Neural crest cell (in vitro differentiated cells): ENCODE data around the gene ASPSCR1. TPM values are rescaled to one million over a fixed set of nuclear protein-coding genes. Genes with fewer than 3 reads are reported as not detected.
"Not testable (repeated sequence)": the region's sequence is repeated elsewhere in the genome, so short reads cannot be mapped to it uniquely, and the experiment has no call there.

ENCODE experiments used
- DNase-seq: peaks from one replicate; pipeline ENCODE4 v3.0.0; 2021; ENCODE audit warnings: low read depth, mixed read lengths, low spot score
- H3K27ac Mint-ChIP-seq: one replicate; pipeline ENCODE4 v1.8.0; 2021; ENCODE audit warnings: mild to moderate bottlenecking, mixed read lengths; ENCODE audit not compliant: unreplicated experiment
- H3K27me3 Mint-ChIP-seq: 2 replicates; pipeline ENCODE4 v1.8.0; 2021; ENCODE audit warnings: low read depth, mild to moderate bottlenecking, mixed read lengths
- H3K36me3 Mint-ChIP-seq: 2 replicates; pipeline ENCODE4 v1.8.0; 2021; ENCODE audit warnings: low read depth, mild to moderate bottlenecking, mixed read lengths
- H3K4me1 Mint-ChIP-seq: 2 replicates; pipeline ENCODE4 v1.8.0; 2021; ENCODE audit warnings: mixed read lengths
- H3K4me3 Mint-ChIP-seq: one replicate; pipeline ENCODE4 v1.8.0; 2021; ENCODE audit warnings: mild to moderate bottlenecking, mixed read lengths
- H3K9me3 Mint-ChIP-seq: 2 replicates; pipeline ENCODE4 v1.8.0; 2021; ENCODE audit warnings: mixed read lengths
- total RNA-seq: library from RNA; stranded (reverse); gene quantifications from 2 replicates; pipeline ENCODE4 v1.2.1, GENCODE V29; 2021
- TF ChIP-seq, protein P1 (sequence below): fragments of 200-600 bp; sonication (generic); conservative IDR thresholded peaks from 2 replicates; pipeline ENCODE4 v1.5.0; 2021; ENCODE audit warnings: antibody characterized with exemption, mild to moderate bottlenecking

Gene ASPSCR1
- total RNA-seq, 1 donor from 2014 or later, result 51.9 TPM

DNA sequence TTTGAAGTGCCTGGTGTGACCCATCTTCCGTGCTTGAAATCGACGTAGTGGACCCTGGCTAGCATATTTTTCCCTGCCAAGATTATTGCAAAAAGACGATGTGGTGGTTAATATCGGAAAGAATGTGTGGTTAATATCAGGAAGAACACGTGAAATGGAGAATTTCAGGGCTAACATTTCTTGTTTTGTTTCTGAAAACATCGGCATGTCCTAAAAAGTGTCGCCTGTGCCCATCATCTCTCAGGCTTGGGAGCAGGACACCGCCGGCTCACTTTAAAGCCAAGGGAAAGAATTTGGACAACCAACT lies 60.4 kb downstream of the ASPSCR1 start:
- peaks cover 2% of the 10 kb centered on the region for H3K27me3 Mint-ChIP-seq
- H3K9me3 Mint-ChIP-seq, result no peaks in the 10 kb centered on the region
- no peak for DNase-seq
- peak overlapping the region; percentile 88 for H3K4me3 Mint-ChIP-seq
- H3K36me3 Mint-ChIP-seq, result no peaks in the 10 kb centered on the region
- H3K4me1 Mint-ChIP-seq, result peaks cover 36% of the 10 kb centered on the region
- peak overlapping the region; percentile 98 for H3K27ac Mint-ChIP-seq
- TF ChIP-seq, protein P1, sequence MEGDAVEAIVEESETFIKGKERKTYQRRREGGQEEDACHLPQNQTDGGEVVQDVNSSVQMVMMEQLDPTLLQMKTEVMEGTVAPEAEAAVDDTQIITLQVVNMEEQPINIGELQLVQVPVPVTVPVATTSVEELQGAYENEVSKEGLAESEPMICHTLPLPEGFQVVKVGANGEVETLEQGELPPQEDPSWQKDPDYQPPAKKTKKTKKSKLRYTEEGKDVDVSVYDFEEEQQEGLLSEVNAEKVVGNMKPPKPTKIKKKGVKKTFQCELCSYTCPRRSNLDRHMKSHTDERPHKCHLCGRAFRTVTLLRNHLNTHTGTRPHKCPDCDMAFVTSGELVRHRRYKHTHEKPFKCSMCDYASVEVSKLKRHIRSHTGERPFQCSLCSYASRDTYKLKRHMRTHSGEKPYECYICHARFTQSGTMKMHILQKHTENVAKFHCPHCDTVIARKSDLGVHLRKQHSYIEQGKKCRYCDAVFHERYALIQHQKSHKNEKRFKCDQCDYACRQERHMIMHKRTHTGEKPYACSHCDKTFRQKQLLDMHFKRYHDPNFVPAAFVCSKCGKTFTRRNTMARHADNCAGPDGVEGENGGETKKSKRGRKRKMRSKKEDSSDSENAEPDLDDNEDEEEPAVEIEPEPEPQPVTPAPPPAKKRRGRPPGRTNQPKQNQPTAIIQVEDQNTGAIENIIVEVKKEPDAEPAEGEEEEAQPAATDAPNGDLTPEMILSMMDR, result no peak

DNA sequence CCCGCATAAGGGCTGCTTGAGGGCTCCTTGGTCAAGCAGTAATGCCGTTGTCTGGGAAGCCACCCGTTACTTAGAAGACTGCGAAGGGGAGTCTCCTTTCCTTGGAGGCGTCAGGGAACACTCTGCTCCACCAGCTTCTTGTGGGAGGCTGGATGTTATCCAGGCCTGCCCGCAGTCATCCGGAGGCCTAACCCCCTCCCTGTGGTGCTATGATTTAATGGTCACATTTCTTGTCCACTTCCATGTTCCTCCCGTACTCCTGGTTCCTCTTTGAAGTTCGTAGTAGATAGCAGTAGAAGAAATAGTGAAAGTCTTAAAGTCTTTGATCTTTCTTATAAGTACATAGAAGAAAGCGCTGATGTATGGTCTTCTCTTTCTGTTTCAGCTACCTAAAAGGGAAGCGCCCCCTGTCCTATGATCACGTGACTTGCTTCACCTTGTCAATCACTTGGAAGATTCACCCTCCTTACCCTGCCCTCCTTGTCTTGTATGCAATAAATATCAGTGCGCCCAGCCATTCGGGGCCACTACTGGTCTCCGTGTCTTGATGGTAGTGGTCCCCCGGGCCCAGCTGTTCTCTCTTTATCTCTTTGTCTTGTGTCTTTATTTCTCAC lies 61.5 kb downstream of the ASPSCR1 start:
- not testable (repeated sequence) for H3K9me3 Mint-ChIP-seq, H3K27me3 Mint-ChIP-seq, H3K36me3 Mint-ChIP-seq, DNase-seq
- Mint-ChIP-seq H3K4me1 (peaks cover 36% of the 10 kb centered on the region), H3K27ac (peak overlapping the region; percentile 91), H3K4me3 (peak overlapping the region; percentile 71)

DNA sequence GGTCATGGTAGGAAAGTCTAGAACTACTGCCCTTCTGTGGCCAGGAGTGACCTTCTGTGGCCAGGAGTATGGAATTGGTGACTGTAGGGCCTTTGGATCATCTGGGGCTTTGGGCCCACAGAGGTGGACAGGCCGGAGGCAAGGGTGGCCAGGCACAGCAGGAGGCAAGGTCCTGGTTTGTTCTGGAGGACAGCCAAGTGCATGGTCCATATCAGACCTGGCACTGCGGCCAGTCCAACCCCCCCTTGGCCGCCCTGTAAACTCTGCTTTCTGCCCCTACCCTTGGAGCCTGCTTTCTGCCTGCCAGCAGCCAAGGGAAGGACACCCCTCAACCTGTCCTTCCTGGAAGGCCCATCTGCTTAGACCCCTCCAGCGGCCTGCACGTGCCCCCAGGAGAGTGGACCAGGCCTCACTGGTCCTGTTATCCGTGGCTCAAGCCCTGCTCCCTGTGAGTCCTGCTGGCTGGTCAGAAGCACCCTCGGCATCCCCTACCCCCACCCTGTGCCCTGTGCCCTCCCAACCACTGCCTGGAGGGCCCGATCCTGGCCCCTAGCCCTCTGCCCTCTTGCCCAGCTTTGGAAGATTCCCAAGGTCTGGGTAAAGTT lies 62.4 kb downstream of the ASPSCR1 start:
- Mint-ChIP-seq H3K4me3 (peak overlapping the region; percentile 71), H3K9me3 (no peaks in the 10 kb centered on the region), H3K27ac (no peak overlapping the region), H3K4me1 (peaks cover 33% of the 10 kb centered on the region), H3K36me3 (no peaks in the 10 kb centered on the region), H3K27me3 (no peaks in the 10 kb centered on the region)
- TF ChIP-seq, protein P1, result no peak
- DNase-seq, result no peak

DNA sequence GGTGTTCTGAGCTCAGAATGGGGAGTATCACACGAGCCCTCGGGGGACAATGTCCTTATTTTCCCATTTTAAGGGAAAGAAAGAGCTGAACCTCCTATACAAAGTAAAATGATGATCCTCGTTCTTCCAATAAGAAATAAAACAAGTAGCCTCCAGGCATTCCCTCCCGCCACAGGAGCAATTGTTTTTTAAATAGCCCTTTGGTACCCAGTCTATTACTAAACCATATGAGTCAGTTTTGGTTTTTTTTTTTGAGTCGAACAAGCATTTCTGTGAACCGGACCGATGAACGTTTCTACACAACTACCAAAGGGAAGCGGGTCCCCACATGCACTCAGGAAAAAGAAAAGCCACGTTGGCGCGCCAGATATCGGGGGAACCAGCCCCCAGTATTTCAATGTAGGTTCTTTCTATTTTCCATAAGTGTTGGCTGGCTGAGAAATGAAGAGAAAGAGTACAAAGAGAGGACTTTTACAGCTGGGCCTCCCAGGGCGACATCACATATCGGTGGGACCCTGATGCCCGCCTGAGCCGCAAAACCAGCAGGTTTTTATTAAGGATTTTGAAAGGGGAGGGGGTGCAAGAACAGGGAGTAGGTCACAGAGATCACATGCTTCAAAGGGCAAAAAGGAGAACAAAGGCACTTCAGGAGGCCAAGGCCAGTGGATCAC lies 63.9 kb downstream of the ASPSCR1 start:
- Mint-ChIP-seq H3K27ac (no peak overlapping the region), H3K9me3 (no peaks in the 10 kb centered on the region), H3K4me1 (peaks cover 25% of the 10 kb centered on the region), H3K4me3 (peak overlapping the region; percentile 48), H3K36me3 (no peaks in the 10 kb centered on the region), H3K27me3 (no peaks in the 10 kb centered on the region)
- no peak for DNase-seq
- TF ChIP-seq, protein P1, result no peak

DNA sequence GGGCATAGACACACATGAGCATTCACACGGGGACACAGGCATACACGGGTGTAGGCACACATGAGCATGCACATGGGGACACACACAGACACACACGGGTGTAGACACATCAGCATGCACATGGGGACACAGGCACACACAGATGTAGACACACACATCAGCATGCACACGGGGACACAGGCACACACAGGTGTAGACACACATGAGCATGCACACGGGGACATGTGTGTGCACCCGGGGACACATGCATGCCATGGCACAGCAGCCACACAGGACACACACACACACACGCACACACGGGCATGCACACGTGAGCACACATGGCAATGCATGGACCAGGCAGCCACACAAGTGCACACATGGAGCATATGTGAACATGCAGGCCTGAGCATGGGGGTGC lies 65.2 kb downstream of the ASPSCR1 start:
- Mint-ChIP-seq H3K27ac (no peak overlapping the region), H3K36me3 (peaks cover 4% of the 10 kb centered on the region), H3K9me3 (no peaks in the 10 kb centered on the region), H3K27me3 (no peaks in the 10 kb centered on the region), H3K4me3 (no peak overlapping the region), H3K4me1 (peaks cover 21% of the 10 kb centered on the region)
- TF ChIP-seq, protein P1, result no peak
- DNase-seq, result no peak

DNA sequence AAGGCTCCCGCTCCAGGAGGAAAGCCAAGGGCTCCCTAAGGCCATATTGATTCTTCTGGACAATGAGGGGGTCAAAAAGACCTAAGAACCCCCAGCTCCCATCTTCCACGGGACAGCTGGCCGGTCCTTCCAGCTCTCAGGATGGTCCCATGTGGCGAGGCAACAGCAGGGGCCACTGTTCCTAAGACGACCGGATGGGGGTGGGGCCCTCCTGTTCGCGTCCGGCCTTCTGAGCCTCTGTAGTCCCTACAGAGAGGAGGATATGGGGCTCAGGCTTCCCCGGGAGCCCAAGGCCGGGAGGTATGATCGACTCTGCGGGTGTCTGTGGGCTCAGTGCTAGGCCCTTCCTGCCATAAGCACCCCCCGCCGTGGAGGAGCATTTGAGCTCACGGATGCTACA lies 66.1 kb downstream of the ASPSCR1 start:
- H3K4me3 Mint-ChIP-seq, result no peak overlapping the region
- H3K27me3 Mint-ChIP-seq, result no peaks in the 10 kb centered on the region
- H3K9me3 Mint-ChIP-seq, result no peaks in the 10 kb centered on the region
- DNase-seq, result no peak
- peaks cover 5% of the 10 kb centered on the region for H3K36me3 Mint-ChIP-seq
- TF ChIP-seq, protein P1, result no peak
- no peak overlapping the region for H3K27ac Mint-ChIP-seq
- peaks cover 16% of the 10 kb centered on the region for H3K4me1 Mint-ChIP-seq
